HG02970 (cell line): ENCODE measurements around the gene TNP2.
A peak's percentile ranks its signal among the peaks of the same experiment; 100 is the strongest.

ENCODE experiments used
- ATAC-seq: cut with Tn5 transposase; IDR thresholded peaks from one replicate; pipeline ENCODE4 v1.9.1; 2021; ENCODE audit warnings: mild to moderate bottlenecking, moderate library complexity, moderate number of reproducible peaks; ENCODE audit not compliant: unreplicated experiment, low FRiP score

TNP2 gene

GRCh38 chr16:11268921-11269375 is at the start of gene TNP2:
Gene TNP2, minus strand, starts transcription at chr16:11269325. Its CDS starts 63 bp downstream, at chr16:11269262.
- no peak for ATAC-seq

GRCh38 chr16:11318817-11319216 is 49.7 kb upstream of the TNP2 start:
- no peak for ATAC-seq

- ATAC-seq, result no peak
Observed at GRCh38 chr16:11316331-11317015, 47.3 kb upstream of the TNP2 start.

DNA sequence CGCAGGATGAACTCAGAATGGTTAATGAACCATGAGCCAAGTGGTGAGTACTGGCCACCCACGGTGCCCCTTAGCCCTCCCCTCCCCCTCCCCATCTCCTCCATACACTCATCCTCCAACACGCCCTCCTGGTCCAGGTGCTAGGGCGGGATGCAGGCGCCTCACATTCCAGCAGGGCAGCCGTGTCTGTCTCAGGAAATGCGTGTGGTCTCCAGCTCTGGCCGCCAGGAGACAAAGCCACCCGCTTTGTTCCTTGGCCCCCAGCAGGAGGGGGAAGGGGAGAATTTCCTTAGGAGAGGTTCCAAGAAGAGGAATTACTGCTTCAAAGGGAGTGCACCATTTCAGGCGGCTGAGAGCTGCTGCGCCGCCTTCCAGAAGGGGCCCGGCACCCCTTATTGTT is 46.4 kb upstream of the TNP2 start:
- ATAC-seq, result no peak

DNA sequence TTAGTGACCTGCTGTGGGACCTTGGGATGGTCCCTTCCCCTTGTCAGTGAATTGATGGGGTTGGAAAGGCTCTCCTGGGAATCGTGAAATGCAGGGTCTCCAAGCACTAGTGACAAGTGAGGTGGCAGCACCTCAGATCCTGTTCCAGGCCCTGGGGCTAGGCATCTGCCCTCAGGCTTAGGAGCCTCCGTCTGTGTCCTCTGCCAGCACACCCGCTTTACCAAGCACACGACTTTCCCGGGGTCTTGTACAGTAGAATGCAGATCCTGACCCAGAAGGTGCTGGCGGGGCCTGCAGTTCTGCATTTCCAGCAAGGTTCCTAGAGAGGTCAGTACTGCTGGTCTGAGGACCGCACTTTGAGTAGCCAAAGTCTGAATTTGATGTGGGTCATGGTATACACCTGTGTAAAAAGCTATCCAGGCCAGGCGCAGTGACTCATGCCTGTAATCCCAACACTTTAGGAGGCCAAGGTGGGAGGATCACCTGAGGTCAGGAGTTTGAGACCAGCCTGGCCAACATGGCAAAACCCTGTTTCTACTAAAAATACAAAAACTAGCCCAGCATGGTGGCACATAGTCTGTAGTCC is 45.3 kb upstream of the TNP2 start:
- ATAC-seq, result no peak

DNA sequence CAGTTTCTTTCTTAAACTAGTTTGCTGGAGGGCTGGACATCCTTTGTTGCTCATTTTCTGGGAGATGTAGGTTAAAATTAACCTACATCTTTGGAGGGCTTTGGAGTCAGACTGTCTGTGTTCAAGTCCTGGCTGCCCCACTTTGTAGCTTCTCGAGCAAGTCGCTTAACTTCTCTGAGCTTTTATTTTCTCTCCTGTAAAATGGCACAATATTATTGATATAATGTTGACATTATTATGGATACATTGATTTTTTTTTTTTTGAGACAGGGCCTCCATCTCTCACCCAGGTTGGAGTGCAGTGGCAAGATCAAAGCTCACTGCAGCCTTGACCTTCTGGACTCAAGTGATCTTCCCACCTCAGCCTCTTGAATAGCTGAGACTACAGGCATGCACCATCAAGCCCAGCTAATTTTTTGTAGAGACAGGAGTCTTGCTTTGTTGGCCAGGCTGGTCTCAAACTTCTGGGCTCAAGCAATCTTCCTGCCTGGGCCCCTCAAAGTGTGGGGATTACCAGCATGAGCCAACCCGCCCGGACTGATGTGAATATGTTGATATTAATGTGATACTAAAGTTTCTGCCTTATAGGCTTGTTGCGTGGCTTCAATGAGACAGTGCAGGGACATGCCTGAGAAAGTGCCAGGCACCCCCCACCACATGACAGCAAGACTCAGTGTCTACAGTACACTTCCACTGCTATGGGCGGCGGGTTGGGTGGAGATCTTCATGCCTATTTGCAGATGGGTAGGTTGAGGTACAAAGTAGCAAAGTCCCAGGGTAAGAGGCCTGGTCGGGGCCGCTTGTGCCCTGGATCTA is 44.6 kb upstream of the TNP2 start:
- ATAC-seq, result no peak

- no peak for ATAC-seq
Observed at GRCh38 chr16:11312718-11313492, 43.8 kb upstream of the TNP2 start.

GRCh38 chr16:11310997-11311561 is 42.0 kb upstream of the TNP2 start:
- no peak for ATAC-seq

- ATAC-seq, result no peak
Observed at GRCh38 chr16:11310634-11310977, 41.5 kb upstream of the TNP2 start.

GRCh38 chr16:11309895-11310633 is 40.9 kb upstream of the TNP2 start:
- peak; percentile 48 for ATAC-seq

DNA sequence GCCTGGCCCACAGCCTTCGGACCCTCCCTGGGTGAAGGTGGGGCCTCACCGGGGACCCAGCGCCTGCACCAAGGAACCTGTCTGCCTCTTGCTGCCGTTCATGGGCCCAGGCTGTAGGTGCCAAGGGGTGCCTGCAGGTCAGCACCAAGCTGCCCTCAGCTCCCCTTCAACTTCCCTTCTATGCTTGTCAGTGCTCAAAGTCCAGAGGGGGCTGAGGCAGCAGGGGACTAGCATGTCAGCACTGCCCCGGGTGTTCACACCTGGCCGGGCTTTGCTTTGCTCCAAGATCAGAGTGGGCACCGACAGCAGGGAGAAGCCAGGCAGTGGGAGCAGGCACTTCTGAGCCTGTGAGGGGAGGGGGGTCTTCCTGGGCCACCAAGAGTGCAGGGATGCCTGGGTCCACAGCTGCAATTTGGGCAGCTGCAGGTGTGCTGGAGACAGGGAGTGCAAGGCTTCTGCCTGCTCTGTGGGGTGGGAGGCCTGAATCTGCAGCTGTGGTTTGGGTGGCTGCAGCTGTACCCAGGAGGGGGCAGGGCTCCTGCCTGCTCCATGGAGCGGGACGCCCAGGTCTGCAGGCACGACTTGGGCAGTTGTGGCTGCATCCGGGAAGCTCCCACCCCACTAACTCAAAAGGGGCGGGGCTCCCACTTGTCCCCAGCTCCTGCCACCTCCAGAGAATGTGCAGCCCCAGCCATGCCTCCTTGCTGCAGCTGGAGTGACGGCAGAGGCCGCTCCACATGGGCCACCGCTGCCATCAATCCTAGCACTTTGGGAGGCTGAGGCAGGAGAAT is 39.6 kb upstream of the TNP2 start:
- no peak for ATAC-seq

GRCh38 chr16:11307639-11308492 is 38.7 kb upstream of the TNP2 start:
- ATAC-seq, result no peak

- no peak for ATAC-seq
Observed at GRCh38 chr16:11306997-11307638, 38.0 kb upstream of the TNP2 start.

GRCh38 chr16:11306381-11306780 is 37.3 kb upstream of the TNP2 start:
- ATAC-seq, result no peak

DNA sequence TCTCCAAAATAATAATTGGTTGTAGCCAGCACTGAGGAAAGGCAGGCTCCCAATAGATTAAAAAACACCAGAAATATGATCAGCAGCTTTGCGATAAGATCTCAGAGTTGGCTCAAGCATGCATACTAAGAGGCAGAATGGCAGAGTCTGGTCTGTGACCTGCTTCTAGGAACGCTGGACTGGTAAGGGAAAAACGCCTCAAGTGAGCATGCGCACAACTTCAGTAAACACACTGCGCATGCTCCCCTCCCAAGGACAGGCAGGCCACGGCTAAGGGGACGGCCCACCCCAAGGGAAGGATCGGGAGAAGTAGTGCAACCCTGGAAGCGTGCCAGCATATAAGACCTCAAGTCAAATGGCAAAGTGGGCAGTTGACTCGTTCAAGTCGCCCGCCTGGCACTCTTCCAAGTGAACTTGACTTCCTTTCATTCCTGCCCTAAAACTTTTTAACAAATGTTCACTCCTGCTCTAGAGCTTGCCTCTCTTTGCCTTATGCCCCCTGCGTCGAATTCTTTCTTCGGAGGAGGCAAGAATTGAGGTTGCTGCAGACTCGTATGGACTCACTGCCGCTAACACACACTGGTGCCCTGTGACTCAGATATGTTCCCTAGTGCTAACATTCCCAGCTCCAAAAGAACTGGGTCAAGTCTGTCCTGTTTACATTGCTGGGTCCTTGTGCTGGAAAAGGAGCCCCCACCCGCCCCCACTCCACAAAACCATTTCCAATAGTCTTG is 34.4 kb upstream of the TNP2 start:
- no peak for ATAC-seq

GRCh38 chr16:11302977-11303376 is 33.9 kb upstream of the TNP2 start:
- ATAC-seq, result no peak
